Measurements from ENCODE around the gene UST.
"Not testable (repeated sequence)": the region's sequence is repeated elsewhere in the genome, so short reads cannot be mapped to it uniquely, and the experiment has no call there.

UST gene

DNA sequence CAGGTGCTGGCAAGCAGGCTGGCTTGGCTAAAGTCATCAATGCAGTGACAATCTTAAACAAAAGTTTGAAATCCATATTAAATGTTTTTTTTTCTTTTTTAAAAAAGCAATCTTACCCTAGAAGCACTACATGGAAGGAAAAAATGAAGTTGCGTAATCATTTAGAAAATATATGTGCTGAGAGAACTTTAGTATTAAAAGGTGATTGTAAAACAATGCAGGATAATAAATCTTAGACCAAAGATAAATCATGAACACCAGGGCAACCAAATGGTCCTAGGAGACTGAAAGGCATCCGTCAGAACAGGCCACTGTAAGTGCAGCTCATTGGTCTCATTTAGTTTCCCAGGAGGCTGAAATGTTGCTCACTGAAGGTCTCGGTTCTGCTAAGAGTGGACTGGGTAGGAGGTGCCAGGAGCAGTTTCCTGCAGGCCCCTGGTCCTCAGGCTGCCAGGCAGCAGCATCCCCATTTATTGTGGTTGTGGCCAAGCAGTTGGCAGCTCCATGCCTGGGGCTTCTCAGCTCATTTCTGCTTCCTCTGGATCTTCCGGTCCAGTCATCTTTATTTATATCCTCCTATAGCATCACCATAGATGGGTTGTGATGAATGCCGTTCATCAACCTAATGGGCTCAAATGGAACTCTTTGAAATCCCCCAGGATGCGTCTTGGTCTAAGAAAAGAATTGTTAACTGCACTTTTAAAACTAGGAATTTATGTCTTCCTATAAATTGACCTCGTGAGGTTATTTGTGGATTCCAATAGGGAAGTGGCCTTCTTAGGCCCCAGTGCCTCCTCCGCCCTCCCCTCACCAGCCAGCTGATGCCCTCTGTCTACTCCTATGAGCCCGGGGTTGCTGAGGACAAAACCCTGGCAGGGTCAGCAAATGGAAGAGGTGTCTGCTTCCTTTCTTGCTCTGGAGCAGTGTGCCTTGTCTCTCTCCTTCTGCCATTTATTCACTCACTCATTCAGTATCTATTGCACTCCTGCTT lies 269.0 kb downstream of the UST start:
- no peak for DNase-seq

DNA sequence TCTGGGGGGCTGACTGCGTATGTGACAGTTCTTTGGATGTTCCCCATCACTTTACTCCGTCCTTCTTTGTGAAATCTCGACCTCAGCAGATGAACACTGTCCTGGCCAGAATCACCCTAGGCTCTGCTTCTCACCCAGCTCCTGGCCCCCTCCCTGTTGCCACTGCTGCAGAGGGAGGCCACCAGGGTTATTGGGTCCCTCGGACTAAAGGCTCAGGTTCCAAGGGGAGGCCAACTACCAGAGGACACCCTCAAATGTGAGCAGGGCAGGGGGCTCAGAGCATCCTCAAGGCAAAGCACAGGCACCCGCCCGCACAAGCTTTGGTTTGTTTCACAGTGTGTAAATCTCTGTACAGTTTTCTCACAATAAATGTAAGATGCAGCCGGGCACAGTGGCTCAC lies 269.9 kb downstream of the UST start:
- DNase-seq = no peak

DNA sequence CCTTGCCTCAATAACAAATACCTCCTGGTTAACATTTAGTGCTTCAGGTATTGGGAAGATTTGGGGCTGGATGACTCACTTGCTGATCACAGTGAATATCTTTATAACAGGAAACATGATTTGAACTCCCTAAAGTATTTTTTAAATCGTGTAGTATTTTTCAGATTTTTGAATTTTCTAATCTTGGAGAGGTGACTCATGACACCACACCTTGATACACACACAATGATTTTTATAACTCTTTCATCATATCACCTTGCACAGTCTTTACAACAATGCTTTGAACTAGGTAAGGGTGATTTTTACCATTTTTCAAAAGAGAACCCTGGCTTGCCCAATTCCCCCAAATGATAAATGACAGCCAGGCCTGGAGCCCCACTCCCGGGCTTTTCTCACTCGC lies 273.5 kb downstream of the UST start:
- DNase-seq = no peak

DNA sequence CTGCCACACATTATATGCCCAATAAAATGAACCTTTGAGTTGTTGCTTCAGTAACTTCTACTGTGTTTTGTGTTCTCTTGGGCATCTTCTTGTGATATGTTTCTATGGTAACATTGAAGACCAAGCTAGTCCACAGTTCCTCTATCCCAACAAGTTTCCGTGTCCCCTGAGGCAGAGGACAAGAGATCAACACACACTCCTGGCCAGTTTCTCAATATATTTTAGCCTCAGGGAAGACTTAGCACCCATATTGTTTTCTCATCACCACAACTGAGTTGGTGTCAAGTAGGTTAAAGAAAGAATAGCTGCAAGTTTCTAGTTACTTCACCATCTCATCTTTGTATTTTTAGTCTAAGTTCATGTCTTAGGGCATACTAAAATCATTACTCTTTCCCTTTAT lies 277.5 kb downstream of the UST start:
- no peak for DNase-seq

DNA sequence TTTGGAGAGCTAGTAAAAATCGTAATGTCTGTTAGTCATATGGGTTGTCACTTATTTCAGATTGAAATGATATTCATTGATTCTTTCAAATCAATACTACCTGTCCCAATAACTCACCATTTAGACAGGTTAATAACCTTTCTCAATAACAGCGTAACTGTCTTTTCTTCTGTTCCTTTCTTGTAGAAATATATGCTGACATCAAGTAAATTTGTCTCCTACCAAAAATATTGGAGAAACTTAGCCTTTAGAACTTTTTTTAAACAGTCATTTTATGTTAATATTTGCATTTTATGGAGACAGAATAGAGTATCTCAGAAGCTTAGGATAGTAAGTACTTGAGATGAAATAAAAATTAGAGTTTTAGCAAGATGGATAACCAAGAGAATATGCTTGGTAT lies 278.2 kb downstream of the UST start:
- no peak for DNase-seq

DNA sequence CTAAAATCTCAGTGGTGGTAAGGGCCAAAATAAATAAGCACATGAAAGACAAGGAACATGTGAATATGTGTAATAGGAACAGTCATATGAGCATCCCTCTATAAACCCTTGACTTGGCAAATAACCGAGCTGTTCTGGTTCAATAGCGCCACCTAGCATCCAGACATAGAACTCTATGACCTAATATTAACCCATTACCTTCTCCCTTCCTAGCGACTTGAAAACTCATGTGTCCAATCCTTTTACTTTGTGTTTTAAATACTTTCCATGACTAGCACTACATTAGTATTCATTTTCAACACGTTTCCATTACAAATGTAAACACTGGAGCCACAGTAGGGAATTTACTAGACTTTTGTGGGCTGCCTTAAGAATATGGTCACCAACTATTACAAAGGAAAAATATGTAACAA lies 279.7 kb downstream of the UST start:
- DNase-seq = peak in 1 of 2 donors; percentile 27

DNA sequence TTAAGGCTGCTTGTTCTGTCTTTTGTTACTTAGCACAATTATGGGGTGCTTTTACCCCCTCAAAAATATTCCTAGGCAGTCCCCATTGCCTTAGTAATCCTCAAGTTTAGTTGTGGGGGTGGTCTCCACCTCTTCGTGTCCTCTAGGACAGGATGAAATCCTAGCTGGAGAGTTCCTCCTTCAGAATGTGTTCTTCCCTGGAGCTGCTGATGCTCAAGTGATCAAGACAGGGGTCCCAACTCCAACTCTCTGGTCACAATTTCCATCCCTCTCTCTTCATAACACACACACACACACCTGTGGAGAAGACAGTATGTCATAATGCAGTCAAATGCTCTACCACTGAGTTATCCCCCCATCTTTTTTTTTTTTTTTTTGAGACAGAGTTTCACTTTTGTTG lies 280.7 kb downstream of the UST start:
- DNase-seq = no peak

DNA sequence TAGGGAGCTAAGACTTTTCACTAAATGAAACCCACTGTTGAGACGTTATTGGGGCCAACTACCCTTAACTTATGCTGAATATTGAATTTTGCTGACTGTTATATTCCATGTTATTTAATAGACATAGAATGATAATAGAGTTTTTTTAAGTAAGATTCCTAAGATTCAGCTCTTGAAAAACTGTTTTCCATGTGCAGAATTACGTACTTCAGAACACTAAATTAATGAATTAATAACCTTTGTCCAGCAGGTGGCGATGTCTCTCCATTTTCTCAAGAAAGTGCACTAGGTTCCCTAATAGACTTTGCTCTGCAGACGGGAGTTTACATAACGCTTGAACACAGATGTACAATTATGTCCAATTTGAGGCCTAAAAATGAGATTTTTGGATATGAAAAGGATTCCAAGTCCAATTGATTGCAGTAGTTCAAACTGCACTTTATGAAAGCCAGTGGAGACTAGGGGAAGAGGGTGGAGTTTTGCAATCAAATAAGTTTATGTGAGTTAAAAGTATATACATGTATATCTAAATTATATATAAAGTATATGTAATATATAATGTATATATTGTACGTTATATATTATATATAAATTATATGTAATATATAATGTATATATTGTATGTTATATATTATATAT lies 282.1 kb downstream of the UST start:
- DNase-seq = peak; percentile 58 to 84

DNA sequence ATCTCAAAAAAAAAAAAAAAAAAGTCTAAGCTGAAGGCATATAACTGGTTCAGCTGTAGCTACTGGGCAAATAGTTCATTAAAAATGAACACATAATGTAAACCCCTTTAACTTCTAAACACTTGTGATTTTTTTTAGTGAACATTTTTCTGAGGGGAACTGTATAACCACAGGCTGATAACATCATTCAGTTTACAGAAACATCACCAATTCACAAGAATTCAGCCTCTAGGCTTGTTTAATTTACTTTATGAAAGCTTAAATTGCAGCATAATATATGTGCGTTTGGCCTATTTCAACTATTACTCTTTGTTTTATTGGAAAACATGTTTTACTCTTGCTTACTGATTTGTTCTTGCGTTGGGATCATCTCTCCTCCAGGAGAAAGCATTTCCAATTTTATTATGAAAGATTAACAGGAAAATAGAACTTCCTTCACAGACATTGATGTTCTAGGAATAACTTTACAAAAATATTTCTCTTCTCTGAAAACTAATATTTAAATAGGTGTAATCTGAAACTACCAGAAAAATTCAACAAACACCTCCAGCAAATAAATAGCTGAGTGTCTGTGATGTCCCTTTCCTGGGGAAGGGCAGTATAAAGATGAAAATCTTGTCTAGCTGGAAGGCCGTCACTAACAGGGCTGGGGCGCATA lies 284.5 kb downstream of the UST start:
- no peak for DNase-seq

DNA sequence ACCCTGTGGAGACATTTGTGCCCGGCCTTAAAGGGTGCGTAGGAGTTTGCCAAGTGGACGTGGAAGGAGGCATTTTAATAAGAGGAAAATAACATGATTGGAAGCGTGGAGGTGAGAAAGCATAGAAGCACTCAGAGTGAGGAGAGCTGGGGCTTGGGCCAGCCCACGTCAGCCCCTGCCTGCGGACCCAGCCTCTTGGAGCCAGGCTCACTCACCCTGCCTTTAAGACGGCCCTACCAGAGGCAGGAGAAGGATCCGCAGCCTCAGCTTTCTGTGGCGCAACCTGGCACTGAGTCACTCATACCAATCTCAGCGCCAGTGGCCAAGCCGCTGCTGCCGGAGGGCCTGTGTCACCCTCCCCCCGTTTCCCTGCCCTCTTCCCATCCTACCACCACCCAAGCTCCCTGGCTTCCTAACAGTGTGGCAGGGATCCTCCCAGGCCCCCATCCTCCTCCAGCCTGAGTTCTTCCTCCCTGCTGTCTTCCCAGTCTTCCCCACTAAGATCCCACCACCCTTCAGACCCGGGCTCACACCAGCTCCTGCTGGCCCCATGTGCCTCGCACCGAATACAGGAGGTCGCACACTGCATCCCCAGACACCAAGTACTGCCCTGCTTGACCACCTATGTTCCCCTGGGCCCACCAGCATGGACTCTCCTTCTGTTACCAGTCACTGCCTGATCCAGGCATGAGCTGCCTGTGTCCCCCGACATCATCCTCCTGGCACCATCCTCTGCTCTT lies 285.2 kb downstream of the UST start:
- DNase-seq = peak; percentile 6 to 22

DNA sequence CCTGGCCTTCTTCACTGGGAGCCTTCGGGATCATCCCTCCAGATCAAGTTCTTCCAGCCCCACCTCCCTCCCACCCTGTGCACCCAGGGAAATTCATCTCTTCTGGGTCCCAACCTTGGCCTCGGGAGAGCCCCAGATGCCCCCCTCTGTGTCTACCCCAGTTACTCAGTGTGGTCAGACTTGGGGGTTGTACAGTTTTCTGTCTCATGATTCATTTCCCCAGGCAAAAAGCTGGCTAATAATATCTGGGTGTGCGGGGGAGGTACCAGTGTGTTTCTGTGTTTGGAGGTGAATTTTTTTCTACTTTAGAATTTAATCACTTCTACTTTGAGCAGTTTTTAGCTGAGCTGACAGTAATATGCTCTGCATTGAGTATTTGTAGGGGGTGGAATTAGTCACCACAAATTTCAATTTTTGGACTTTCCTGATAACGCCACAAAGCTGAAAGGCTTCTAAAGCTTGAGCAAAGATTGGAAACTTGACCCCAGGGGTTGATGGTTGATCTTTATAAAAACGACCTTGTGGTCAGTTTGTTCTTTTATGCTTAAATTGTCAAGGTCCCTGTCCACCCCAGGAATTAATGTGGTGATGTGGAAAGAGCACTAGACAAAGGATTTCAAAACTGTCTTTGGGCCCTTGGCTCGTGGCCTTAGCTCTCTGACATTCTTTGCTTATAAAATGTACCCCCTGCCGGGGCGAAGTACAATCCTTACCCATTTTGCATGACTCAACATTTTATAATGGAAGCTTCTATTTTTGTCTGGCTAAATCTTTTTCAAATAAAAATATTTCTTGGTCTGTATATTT lies 286.0 kb downstream of the UST start:
- peak in 1 of 2 donors; percentile 24 for DNase-seq

DNA sequence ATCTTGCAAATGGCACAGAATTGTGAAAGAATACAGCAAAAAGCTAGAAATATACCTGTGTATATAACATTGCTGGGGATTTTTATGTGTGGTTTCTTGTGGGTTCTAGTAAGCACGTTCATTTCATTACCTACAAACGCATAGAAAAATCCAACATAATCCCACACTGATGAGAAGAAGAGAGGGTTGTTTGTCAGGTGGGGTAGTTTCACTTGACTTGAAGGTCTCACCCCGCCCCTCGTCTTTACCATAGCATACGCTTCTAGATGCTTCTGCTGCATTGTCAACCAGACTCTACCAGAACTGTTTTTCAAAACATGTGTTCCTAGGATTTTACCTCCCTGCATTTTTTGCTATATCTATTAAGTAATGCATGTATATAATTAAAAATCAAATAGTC lies 286.6 kb downstream of the UST start:
- no peak for DNase-seq

DNA sequence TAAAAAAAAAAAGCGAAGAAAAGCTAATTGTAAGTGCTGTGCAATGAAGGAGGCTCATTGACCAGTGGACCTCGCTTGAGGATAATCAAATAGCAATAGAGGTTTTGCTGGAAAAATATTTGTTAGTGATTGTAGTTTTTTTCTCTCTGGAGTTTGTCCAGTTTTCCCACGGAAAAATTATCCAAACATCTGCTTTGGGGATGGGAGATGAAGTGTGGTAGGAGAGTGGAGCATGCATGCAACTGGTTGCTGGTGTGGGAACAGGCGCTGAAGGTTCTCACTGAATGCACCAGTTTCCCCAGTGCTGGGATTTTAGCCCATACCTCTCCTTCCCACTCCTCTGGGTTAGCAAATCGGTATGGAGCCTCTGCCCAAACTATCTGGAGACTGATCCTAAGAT lies 288.9 kb downstream of the UST start:
- DNase-seq = no peak

DNA sequence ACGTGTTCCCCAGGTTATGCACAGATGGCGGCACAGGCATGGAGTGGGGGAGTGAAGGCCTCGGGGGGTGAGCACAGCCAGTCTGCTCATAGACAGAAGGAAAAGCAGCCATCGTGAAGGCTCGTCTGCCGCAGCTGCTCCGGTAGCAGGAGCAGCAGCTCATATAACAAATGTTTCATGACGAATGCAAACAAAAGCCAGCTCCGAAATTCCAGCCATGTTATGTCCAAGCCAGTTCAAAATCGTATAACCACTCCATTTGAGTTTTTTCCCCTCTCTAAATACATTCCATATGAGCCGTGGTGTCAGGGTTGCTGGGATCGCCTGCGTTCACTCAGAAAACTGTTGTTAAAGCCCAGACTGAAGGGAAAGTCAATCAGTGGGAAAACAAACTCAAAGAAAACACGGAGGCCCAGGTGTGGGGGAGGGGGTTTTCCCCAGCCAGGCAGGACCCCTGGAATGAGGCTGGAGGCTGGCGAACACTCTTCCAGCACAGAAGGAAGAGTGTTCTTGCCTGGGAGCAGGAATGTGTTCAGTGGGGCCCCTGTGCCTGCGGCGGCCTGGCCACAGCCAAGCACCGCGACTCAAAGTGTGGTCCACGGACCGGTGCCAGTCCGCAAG lies 290.3 kb downstream of the UST start:
- DNase-seq = no peak

DNA sequence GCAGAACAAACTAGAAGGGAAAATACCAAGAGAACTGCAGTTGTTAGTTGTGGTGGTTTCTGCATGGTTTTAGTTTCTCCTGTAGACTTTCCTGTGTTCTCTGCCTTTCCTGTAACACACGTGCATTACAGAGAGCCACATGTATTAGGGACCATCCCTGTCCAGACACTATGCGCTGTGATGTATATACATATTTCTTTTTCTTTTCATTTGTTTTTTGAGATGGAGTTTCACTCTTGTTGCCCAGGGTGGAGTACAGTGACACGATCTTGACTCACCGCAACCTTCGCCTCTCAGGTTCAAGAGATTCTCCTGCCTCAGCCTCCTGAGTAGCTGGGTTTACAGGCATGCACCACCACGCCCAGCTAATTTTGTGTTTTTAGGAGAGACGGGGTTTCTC lies 292.2 kb downstream of the UST start:
- not testable (repeated sequence) for DNase-seq

DNA sequence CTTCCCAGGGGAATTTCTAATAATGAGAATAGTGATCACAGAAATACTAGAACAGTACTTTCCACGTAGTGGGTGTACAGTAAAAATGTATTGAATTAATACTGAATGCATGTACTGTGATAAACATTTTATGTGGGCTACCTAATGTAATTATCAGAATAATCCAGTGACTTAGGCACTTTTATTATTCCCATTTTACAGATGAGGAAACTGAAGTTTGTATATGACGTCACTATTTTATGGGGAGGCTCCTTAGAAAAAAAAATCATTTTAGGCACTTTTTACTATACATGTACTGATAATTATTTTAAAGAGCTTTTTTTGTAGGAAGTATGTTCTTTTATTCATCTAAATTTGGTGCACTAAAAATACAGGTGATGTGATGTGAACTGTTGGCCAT lies 295.1 kb downstream of the UST start:
- DNase-seq = no peak

DNA sequence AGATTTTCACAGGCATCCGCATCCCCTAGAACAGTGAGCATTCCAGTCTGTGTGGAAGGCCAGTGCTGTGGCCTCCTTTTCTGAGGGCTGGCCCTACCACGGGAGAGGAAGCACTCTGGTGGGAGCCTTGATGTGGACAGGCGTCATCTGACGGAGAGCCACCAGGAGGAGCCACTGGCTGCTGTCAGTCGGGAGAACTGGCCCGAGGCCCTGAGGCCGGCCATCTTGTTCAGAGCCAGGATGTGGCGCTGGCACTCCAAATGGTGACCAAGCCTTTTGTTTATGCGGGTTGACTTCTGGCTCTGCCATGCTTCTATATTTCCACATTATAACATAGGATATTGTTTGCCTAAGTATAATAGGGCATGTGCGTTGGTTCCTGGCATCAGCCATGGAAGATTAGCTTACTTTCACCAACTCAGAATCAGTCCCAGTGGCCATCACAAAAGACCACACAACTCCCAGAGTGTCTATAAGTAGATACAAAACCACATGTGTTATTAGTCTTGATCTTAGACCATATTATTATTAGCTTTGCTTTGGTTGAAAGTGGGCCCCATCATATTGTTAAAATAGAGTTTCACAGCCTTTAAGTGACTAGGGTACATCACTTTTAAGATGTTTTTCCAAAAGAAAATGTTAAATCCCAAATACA lies 296.8 kb downstream of the UST start:
- peak in 1 of 2 donors; percentile 7 for DNase-seq

DNA sequence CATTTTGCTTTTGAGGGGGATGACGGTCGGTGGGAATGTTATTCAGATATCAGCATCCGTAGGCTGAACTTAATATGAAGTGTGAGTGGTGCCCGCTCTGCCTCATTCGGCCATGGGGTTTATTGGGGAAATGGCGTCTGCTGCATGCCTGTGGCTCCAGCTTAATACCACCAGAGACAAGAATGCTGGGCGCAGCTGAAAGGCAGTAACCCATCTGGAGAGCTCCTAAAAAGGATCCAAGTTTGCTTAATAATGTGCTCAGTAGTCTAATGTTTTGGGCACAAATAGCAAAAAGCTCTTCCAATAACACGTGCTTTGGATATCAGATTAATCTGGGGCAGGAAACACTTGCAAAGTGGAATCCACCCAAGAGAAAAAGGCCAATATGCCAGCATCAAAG lies 297.7 kb downstream of the UST start:
- no peak for DNase-seq

DNA sequence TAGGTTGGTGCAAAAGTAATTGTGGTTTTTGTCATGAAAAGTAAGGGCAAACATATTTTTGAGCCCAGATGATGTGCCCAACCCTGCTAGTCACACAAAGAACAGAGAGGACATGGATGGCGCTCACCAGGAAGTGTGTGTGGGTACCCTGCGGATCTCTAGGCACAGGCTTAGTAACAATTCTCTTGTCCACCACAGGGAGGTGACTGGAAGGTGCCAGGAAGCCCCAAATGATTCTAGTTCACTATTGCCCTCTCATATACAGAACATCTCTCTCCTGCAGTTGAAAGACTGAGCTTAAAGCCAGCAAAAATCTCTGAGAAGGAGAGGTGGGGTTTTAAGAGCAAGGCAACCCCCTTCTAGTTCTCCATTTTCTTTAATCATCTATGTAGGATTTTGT lies 298.6 kb downstream of the UST start:
- DNase-seq = no peak

DNA sequence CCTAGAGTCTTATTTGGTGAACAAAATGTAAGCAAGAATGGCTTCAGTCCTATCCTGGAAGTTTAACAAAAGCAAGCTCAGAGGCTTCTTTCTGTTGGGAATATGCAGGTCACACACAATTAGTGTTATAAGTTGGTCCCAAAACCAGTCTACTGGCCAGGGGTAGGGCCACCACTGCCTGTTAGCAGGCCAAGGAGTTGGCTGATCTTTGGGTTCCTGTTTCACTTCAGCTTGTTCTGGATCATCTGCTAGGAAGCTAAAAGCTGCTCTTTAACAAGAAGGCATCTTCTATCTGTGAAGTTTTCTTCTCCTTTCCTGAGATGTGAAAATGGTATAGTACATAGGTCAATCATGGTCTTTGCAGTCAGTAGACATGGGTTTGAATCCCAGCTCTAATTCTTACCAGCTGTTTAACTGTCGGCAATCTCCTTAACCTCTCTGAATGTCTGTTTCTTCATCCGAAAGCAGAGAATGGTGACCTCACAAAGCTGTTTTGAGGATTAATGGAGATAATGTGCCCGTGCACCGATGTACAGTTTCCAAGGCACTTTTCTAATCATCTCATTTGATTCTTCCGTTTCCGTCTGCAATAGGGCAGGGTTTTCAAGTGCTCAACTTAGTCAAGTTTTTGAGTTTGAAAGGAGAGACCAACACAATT lies 299.5 kb downstream of the UST start:
- no peak for DNase-seq

DNA sequence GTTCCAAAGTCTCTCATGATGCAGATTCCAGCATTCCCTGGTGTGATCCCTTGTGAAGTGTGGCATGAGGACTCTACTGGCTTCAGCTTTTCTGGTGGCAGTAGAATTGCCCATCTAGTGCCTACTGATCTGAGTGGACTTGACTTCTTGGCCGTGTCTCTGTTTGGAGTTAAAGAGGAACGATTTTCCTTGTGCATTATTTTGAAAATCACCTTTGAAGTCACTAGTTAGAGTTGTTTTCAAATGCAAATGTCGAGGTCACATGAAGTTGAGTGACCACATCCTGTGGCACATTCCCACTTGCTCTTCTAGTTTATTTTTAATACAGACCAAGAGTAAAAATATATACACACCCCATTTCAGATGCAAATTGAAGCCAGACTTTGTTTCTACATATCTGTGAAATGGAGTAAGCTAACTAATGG lies 300.0 kb downstream of the UST start:
- DNase-seq = no peak

Measured in CD4-positive, alpha-beta T cell treated with Interleukin-1 beta for 1 hour (primary cell).